ENCODE results near the gene SORCS2. TPM values are rescaled to one million over a fixed set of nuclear protein-coding genes. Genes with fewer than 3 reads are reported as not detected.

SORCS2 gene
- total and polyA plus RNA-seq, 4 donors: 0.05 to 8.4 (median 1.8) TPM

GRCh38 chr4:7462509-7462971, 270.2 kb downstream of the SORCS2 start:
- intact Hi-C loops (cut with DNase I): no loop called here
- Histone ChIP-seq H3K4me3 (ENCODE audit: low read length in 2 of 2) (no peak overlapping the region), H3K36me3 (ENCODE audit: control insufficient read depth in 1 of 2, insufficient read depth in 2 of 2, low read length in 1 of 2) (no peaks in the 10 kb centered on the region), H3K27me3 (ENCODE audit: control insufficient read depth in 1 of 2, insufficient read depth in 2 of 2, low read length in 1 of 2) (no peaks in the 10 kb centered on the region), H3K27ac (ENCODE audit: low read depth in 1 of 2, low read length in 2 of 2) (no peak overlapping the region), H3K4me1 (ENCODE audit: control insufficient read depth in 1 of 2, insufficient read depth in 2 of 2, low read length in 2 of 2) (no peaks in the 10 kb centered on the region), H3K9me3 (ENCODE audit: control insufficient read depth, low read length) (peaks cover 7% of the 10 kb centered on the region)
- WGBS, 2 donors: 27 to 28% methylated on average over 11 of the region's 11 CpGs
- ATAC-seq (ENCODE audit: low FRiP score) (no peak), DNase-seq (no peak)

GRCh38 chr4:7463566-7464258, 271.4 kb downstream of the SORCS2 start:
- Histone ChIP-seq H3K4me3 (ENCODE audit: low read length in 2 of 2) (no peak overlapping the region), H3K27ac (ENCODE audit: low read depth in 1 of 2, low read length in 2 of 2) (no peak overlapping the region), H3K9me3 (ENCODE audit: control insufficient read depth, low read length) (peaks cover 7% of the 10 kb centered on the region), H3K36me3 (ENCODE audit: control insufficient read depth in 1 of 2, insufficient read depth in 2 of 2, low read length in 1 of 2) (no peaks in the 10 kb centered on the region), H3K4me1 (ENCODE audit: control insufficient read depth in 1 of 2, insufficient read depth in 2 of 2, low read length in 2 of 2) (no peaks in the 10 kb centered on the region), H3K27me3 (ENCODE audit: control insufficient read depth in 1 of 2, insufficient read depth in 2 of 2, low read length in 1 of 2) (no peaks in the 10 kb centered on the region)
- 33 to 50% methylated on average over 20 of the region's 20 CpGs for WGBS, 2 donors
- intact Hi-C loops (cut with DNase I): no loop called here
- ATAC-seq (ENCODE audit: low FRiP score): no peak
- DNase-seq: no peak

DNA sequence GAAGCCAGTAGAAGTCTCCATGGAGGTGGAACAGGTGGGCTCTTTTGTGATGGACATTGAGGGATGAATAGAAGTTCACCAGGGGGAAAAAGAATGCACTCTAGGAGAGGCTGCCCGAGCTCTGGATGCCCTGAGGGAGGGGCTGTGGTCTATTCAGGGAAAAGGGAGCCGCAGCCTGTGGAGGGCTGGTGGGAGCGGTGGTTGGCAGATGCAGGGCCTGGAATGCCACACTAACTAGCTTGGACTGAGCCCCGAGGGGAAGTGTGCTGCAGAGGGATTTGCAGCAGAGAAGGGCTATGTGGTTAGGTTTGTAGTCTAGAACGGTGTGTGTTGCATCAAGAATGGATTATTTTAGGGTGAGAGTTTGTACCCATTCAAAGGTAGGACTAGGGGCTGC, 271.9 kb downstream of the SORCS2 start:
- no peak overlapping the region for H3K4me3 ChIP-seq (ENCODE audit: low read length in 2 of 2)
- no peaks in the 10 kb centered on the region for H3K36me3 ChIP-seq (ENCODE audit: control insufficient read depth in 1 of 2, insufficient read depth in 2 of 2, low read length in 1 of 2)
- H3K9me3 ChIP-seq (ENCODE audit: control insufficient read depth, low read length): peaks cover 7% of the 10 kb centered on the region
- H3K4me1 ChIP-seq (ENCODE audit: control insufficient read depth in 1 of 2, insufficient read depth in 2 of 2, low read length in 2 of 2): no peaks in the 10 kb centered on the region
- WGBS, 2 donors: 88 to 96% methylated on average over 5 of the region's 5 CpGs
- no peaks in the 10 kb centered on the region for H3K27me3 ChIP-seq (ENCODE audit: control insufficient read depth in 1 of 2, insufficient read depth in 2 of 2, low read length in 1 of 2)
- ATAC-seq (ENCODE audit: low FRiP score) (no peak), DNase-seq (no peak)
- H3K27ac ChIP-seq (ENCODE audit: low read depth in 1 of 2, low read length in 2 of 2): no peak overlapping the region
- intact Hi-C loops (cut with DNase I): no loop called here

DNA sequence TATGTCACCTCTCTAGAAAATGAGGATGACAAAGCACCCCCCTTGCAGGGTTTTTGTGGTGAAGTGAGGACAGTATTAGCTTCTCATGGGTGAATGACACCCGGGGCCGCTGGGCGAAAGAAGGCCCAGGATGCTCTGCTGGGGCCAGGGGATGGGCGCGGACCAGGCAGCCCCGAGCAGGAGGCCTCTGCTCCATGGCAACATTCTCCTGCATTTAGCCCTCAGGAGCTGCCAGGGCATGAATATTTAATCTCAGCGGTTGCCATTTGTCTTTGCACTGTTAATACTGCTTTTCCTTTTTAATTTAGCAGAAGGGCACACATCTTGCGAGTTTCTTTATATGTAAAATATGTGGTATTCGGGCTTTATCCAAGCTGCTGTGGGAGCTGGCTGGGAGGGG, 272.7 kb downstream of the SORCS2 start:
- Histone ChIP-seq H3K4me1 (ENCODE audit: control insufficient read depth in 1 of 2, insufficient read depth in 2 of 2, low read length in 2 of 2) (no peaks in the 10 kb centered on the region), H3K27me3 (ENCODE audit: control insufficient read depth in 1 of 2, insufficient read depth in 2 of 2, low read length in 1 of 2) (no peaks in the 10 kb centered on the region), H3K4me3 (ENCODE audit: low read length in 2 of 2) (no peak overlapping the region), H3K9me3 (ENCODE audit: control insufficient read depth, low read length) (peaks cover 7% of the 10 kb centered on the region), H3K27ac (ENCODE audit: low read depth in 1 of 2, low read length in 2 of 2) (no peak overlapping the region), H3K36me3 (ENCODE audit: control insufficient read depth in 1 of 2, insufficient read depth in 2 of 2, low read length in 1 of 2) (no peaks in the 10 kb centered on the region)
- 84 to 89% methylated on average over 9 of the region's 9 CpGs for WGBS, 2 donors
- intact Hi-C loops (cut with DNase I): no loop called here
- no peak for DNase-seq
- no peak for ATAC-seq (ENCODE audit: low FRiP score)

GRCh38 chr4:7466215-7466614, 273.9 kb downstream of the SORCS2 start:
- peaks cover 7% of the 10 kb centered on the region for H3K9me3 ChIP-seq (ENCODE audit: control insufficient read depth, low read length)
- H3K4me1 ChIP-seq (ENCODE audit: control insufficient read depth in 1 of 2, insufficient read depth in 2 of 2, low read length in 2 of 2): no peaks in the 10 kb centered on the region
- no peak overlapping the region for H3K27ac ChIP-seq (ENCODE audit: low read depth in 1 of 2, low read length in 2 of 2)
- intact Hi-C loops (cut with DNase I): no loop called here
- H3K4me3 ChIP-seq (ENCODE audit: low read length in 2 of 2): no peak overlapping the region
- ATAC-seq (ENCODE audit: low FRiP score): no peak
- no peaks in the 10 kb centered on the region for H3K27me3 ChIP-seq (ENCODE audit: control insufficient read depth in 1 of 2, insufficient read depth in 2 of 2, low read length in 1 of 2)
- H3K36me3 ChIP-seq (ENCODE audit: control insufficient read depth in 1 of 2, insufficient read depth in 2 of 2, low read length in 1 of 2): no peaks in the 10 kb centered on the region
- 84 to 91% methylated on average over 8 of the region's 8 CpGs for WGBS, 2 donors
- no peak for DNase-seq

DNA sequence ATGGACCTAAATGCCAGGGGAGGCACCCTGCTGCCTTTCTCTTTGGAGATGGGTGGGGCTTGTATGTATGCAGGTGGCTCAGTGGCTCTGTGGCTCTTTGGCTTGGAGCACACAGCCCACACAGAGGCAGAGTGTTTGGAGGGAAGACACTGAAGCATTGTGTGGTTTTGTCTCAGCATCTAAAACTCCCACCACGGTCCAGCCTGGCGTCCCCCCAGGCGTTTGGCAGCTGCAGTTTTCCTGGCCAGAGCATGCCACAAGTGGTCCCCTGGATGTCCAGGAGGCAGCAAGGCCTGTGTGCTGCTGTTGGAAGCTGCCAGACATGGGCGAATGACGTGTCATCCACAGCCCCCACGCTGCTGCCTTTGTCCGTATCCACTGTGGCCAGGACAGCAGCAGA, 274.6 kb downstream of the SORCS2 start:
- no peak for DNase-seq
- no peaks in the 10 kb centered on the region for H3K4me1 ChIP-seq (ENCODE audit: control insufficient read depth in 1 of 2, insufficient read depth in 2 of 2, low read length in 2 of 2)
- H3K27me3 ChIP-seq (ENCODE audit: control insufficient read depth in 1 of 2, insufficient read depth in 2 of 2, low read length in 1 of 2): no peaks in the 10 kb centered on the region
- no peaks in the 10 kb centered on the region for H3K36me3 ChIP-seq (ENCODE audit: control insufficient read depth in 1 of 2, insufficient read depth in 2 of 2, low read length in 1 of 2)
- no peak overlapping the region for H3K4me3 ChIP-seq (ENCODE audit: low read length in 2 of 2)
- peaks cover 7% of the 10 kb centered on the region for H3K9me3 ChIP-seq (ENCODE audit: control insufficient read depth, low read length)
- intact Hi-C loops (cut with DNase I): no loop called here
- WGBS, 2 donors: 96 to 97% methylated on average over 7 of the region's 7 CpGs
- H3K27ac ChIP-seq (ENCODE audit: low read depth in 1 of 2, low read length in 2 of 2): no peak overlapping the region
- ATAC-seq (ENCODE audit: low FRiP score): no peak

DNA sequence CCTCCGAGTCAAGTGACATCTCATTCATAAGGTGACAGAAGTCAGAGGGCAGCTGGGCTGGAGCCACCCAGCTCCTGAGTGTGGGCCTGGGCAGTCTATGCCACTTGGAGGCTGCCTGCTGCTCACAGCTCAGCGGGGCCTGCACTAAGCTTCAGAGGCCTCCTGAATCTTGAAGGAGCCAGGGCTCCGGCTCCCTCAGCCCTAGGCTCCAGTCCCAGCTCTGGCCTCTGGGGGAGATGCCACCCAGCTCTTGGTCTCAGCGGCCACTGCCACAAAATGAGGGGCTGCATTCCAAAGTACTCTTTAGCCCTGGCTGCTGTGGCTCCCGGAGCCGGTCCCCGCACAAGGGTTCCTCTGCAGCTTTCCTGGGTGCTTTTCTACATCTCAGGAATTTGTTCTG, 275.1 kb downstream of the SORCS2 start:
- intact Hi-C loops (cut with DNase I): no loop called here
- ATAC-seq (ENCODE audit: low FRiP score): no peak
- WGBS, 2 donors: 90 to 92% methylated on average over 7 of the region's 7 CpGs

DNA sequence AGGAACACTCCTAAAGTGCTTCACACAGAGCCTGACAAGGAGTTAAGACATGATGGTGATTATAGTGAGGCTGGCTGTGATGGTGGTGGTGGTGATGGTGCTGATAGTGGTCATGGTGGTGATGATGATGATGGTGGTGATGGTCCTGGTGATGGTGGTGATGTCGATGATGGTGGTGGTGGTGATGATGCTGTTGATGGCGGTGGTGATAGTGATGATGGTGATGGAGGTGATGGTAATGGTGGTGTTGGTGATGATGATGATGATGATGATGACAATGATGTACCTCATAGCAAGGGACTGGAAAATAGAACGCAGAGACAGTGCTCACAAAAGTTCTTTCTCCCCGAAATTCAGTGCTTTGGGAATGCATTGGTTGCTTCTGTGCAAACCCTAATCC, 276.7 kb downstream of the SORCS2 start:
- H3K27ac ChIP-seq (ENCODE audit: low read depth in 1 of 2, low read length in 2 of 2): no peak overlapping the region
- H3K9me3 ChIP-seq (ENCODE audit: control insufficient read depth, low read length): peaks cover 7% of the 10 kb centered on the region
- ATAC-seq (ENCODE audit: low FRiP score) (no peak), DNase-seq (no peak)
- 95 to 97% methylated on average over 4 of the region's 4 CpGs for WGBS, 2 donors
- H3K27me3 ChIP-seq (ENCODE audit: control insufficient read depth in 1 of 2, insufficient read depth in 2 of 2, low read length in 1 of 2): no peaks in the 10 kb centered on the region
- intact Hi-C loops (cut with DNase I): no loop called here
- H3K36me3 ChIP-seq (ENCODE audit: control insufficient read depth in 1 of 2, insufficient read depth in 2 of 2, low read length in 1 of 2): no peaks in the 10 kb centered on the region
- H3K4me1 ChIP-seq (ENCODE audit: control insufficient read depth in 1 of 2, insufficient read depth in 2 of 2, low read length in 2 of 2): no peaks in the 10 kb centered on the region
- no peak overlapping the region for H3K4me3 ChIP-seq (ENCODE audit: low read length in 2 of 2)

More for the DNA sequence above, 275.1 kb downstream of the SORCS2 start:
- Histone ChIP-seq H3K4me1 (ENCODE audit: control insufficient read depth in 1 of 2, insufficient read depth in 2 of 2, low read length in 2 of 2) (no peaks in the 10 kb centered on the region), H3K27ac (ENCODE audit: low read depth in 1 of 2, low read length in 2 of 2) (no peak overlapping the region), H3K4me3 (ENCODE audit: low read length in 2 of 2) (no peak overlapping the region), H3K9me3 (ENCODE audit: control insufficient read depth, low read length) (peaks cover 7% of the 10 kb centered on the region), H3K27me3 (ENCODE audit: control insufficient read depth in 1 of 2, insufficient read depth in 2 of 2, low read length in 1 of 2) (no peaks in the 10 kb centered on the region), H3K36me3 (ENCODE audit: control insufficient read depth in 1 of 2, insufficient read depth in 2 of 2, low read length in 1 of 2) (no peaks in the 10 kb centered on the region)
- DNase-seq: no peak

GRCh38 chr4:7470111-7470510, 277.8 kb downstream of the SORCS2 start:
- H3K4me3 ChIP-seq (ENCODE audit: low read length in 2 of 2): no peak overlapping the region
- WGBS, 2 donors: 87 to 95% methylated on average over 3 of the region's 3 CpGs
- no peak overlapping the region for H3K27ac ChIP-seq (ENCODE audit: low read depth in 1 of 2, low read length in 2 of 2)

More at GRCh38 chr4:7470111-7470510, 277.8 kb downstream of the SORCS2 start:
- no peaks in the 10 kb centered on the region for H3K36me3 ChIP-seq (ENCODE audit: control insufficient read depth in 1 of 2, insufficient read depth in 2 of 2, low read length in 1 of 2)
- H3K9me3 ChIP-seq (ENCODE audit: control insufficient read depth, low read length): peaks cover 7% of the 10 kb centered on the region
- ATAC-seq (ENCODE audit: low FRiP score): no peak
- intact Hi-C loops (cut with DNase I): no loop called here
- H3K27me3 ChIP-seq (ENCODE audit: control insufficient read depth in 1 of 2, insufficient read depth in 2 of 2, low read length in 1 of 2): no peaks in the 10 kb centered on the region
- DNase-seq: no peak
- H3K4me1 ChIP-seq (ENCODE audit: control insufficient read depth in 1 of 2, insufficient read depth in 2 of 2, low read length in 2 of 2): no peaks in the 10 kb centered on the region

All from aorta (tissue), 5 donors.